GM12878 (cell line): ENCODE results near the gene BICRA. TPM values are rescaled to one million over a fixed set of nuclear protein-coding genes. Genes with fewer than 3 reads are reported as not detected.

Experiments
- ATF7 ChIP-seq: fragments of 450-650 bp; IDR thresholded peaks from 2 replicates; pipeline ENCODE4 v1.6.1; 2016; ENCODE audit warnings: low read depth, mild to moderate bottlenecking
- BCL11A ChIP-seq: IDR thresholded peaks from 2 replicates; pipeline ENCODE4 v1.6.1; 2011; ENCODE audit warnings: low read depth, low read length
- CREB1 ChIP-seq: IDR thresholded peaks from 2 replicates; pipeline ENCODE4 v1.6.1; 2012; ENCODE audit warnings: low read depth, mild to moderate bottlenecking, inconsistent platforms
- EP300 ChIP-seq, 2 experiments: fragments of 150-350 bp in 1 of 2; IDR thresholded peaks; 2 replicates each; pipeline ENCODE4 v1.6.1; 2011 to 2012; ENCODE audit warnings: low read depth in 2 of 2, low read length in 2 of 2, borderline replicate concordance in 1 of 2, improper control_type of control experiment in 1 of 2, inconsistent platforms in 1 of 2; ENCODE audit not compliant: control insufficient read depth in 1 of 2
- ETV6 ChIP-seq, 2 experiments: fragments of 450-650 bp in 1 of 2; IDR thresholded peaks in 1 of 2; conservative IDR thresholded peaks in 1 of 2; 2 replicates each; pipeline ENCODE4 v1.6.1; 2014; ENCODE audit warnings: antibody characterized with exemption in 1 of 2, borderline replicate concordance in 1 of 2, low read depth in 1 of 2, mild to moderate bottlenecking in 1 of 2, moderate library complexity in 1 of 2
- FOS ChIP-seq: IDR thresholded peaks from 3 replicates; pipeline ENCODE4 v1.6.1; 2011; ENCODE audit warnings: borderline replicate concordance; ENCODE audit not compliant: insufficient read length; ENCODE audit errors: extremely low read depth
- FOXK2 ChIP-seq: fragments of 450-650 bp; IDR thresholded peaks from 2 replicates; pipeline ENCODE4 v1.6.1; 2017; ENCODE audit warnings: mild to moderate bottlenecking, moderate library complexity
- GATAD2B ChIP-seq: fragments of 450-650 bp; conservative IDR thresholded peaks from 2 replicates; pipeline ENCODE4 v1.6.1; 2017; ENCODE audit warnings: low read depth, mild to moderate bottlenecking, moderate library complexity
- HCFC1 ChIP-seq: fragments of 150-350 bp; IDR thresholded peaks from 2 replicates; pipeline ENCODE4 v1.6.1; 2014; ENCODE audit warnings: low read length
- NFIC ChIP-seq: IDR thresholded peaks from 2 replicates; pipeline ENCODE4 v1.6.1; 2012; ENCODE audit warnings: low read depth, mild to moderate bottlenecking, inconsistent platforms, low read length, moderate library complexity
- POU2F2 ChIP-seq: IDR thresholded peaks from 3 replicates; pipeline ENCODE4 v1.6.1; 2011; ENCODE audit warnings: low read depth, mild to moderate bottlenecking, low read length, borderline replicate concordance
- SIN3A ChIP-seq: IDR thresholded peaks from 2 replicates; pipeline ENCODE4 v1.6.1; 2012; ENCODE audit warnings: low read depth, low read length, improper control_type of control experiment
- TCF3 ChIP-seq: IDR thresholded peaks from 2 replicates; pipeline ENCODE4 v1.6.1; 2012; ENCODE audit warnings: low read depth, mild to moderate bottlenecking, low read length, borderline replicate concordance; ENCODE audit not compliant: insufficient read depth
- WRNIP1 ChIP-seq: IDR thresholded peaks from 2 replicates; pipeline ENCODE4 v1.6.1; 2011; ENCODE audit warnings: low read depth, low read length, improper control_type of control experiment, borderline replicate concordance
- ZNF24 ChIP-seq: fragments of 450-650 bp; IDR thresholded peaks from 2 replicates; pipeline ENCODE4 v1.6.1; 2017; ENCODE audit warnings: antibody characterized with exemption, mild to moderate bottlenecking
- polyA plus RNA-seq, 11 experiments: library from polyadenylated mRNA; depleted of rRNA in 4 of 11; unstranded in 6 of 11; stranded (reverse) in 5 of 11; fragments of >200 nt; fragmentation: Nextera tagmentation in 4 of 11; fragmentation: Illumina TruSeq in 1 of 11; extraction: Ambion mirVana in 4 of 11; extraction: Trizol in 1 of 11; gene quantifications; 1 replicate in 1 of 11; 2 replicates in 10 of 11; pipeline versions ENCODE4 v1.2.1 to v1.2.3, GENCODE V29; 2011 to 2016; ENCODE audit warnings: inconsistent platforms in 2 of 11, missing spikeins in 2 of 11, low read depth in 1 of 11
- total RNA-seq, 4 experiments: library from RNA; depleted of rRNA in 3 of 4; stranded (reverse); fragments of >200 nt in 3 of 4; fragmentation: Illumina TruSeq in 1 of 4; extraction: Trizol in 1 of 4; gene quantifications; 2 replicates each; pipeline versions ENCODE4 v1.2.1 to v1.2.3, GENCODE V29; 2013 to 2021
- TF ChIP-seq, protein P1 (sequence below): fragments of 450-650 bp; IDR thresholded peaks from 2 replicates; pipeline ENCODE4 v1.6.1; 2018; ENCODE audit warnings: borderline replicate concordance, mild to moderate bottlenecking; ENCODE audit not compliant: partially characterized antibody
- TF ChIP-seq, protein P2 (sequence below): IDR thresholded peaks from 2 replicates; pipeline ENCODE4 v1.6.1; 2011; ENCODE audit warnings: mild to moderate bottlenecking, low read depth, low read length, moderate library complexity; ENCODE audit not compliant: insufficient replicate concordance
- TF ChIP-seq, protein P3 (sequence below): fragments of 450-650 bp; IDR thresholded peaks from 2 replicates; pipeline ENCODE4 v1.6.1; 2018; ENCODE audit warnings: mild to moderate bottlenecking, low read depth, moderate library complexity; ENCODE audit not compliant: partially characterized antibody
- TF ChIP-seq, protein P4 (sequence below): IDR thresholded peaks from 2 replicates; pipeline ENCODE4 v1.6.1; 2011; ENCODE audit warnings: borderline replicate concordance, low read depth, mild to moderate bottlenecking, moderate library complexity, mixed read lengths, low read length; ENCODE audit not compliant: insufficient read depth; ENCODE audit errors: extremely low read length

Gene BICRA
- total and polyA plus RNA-seq, 10 of the 15 experiments (the other 5 are each of a cell fraction or from before 2014, with no cell fraction given), result 0.11 to 15.3 (median 1.3) TPM

DNA sequence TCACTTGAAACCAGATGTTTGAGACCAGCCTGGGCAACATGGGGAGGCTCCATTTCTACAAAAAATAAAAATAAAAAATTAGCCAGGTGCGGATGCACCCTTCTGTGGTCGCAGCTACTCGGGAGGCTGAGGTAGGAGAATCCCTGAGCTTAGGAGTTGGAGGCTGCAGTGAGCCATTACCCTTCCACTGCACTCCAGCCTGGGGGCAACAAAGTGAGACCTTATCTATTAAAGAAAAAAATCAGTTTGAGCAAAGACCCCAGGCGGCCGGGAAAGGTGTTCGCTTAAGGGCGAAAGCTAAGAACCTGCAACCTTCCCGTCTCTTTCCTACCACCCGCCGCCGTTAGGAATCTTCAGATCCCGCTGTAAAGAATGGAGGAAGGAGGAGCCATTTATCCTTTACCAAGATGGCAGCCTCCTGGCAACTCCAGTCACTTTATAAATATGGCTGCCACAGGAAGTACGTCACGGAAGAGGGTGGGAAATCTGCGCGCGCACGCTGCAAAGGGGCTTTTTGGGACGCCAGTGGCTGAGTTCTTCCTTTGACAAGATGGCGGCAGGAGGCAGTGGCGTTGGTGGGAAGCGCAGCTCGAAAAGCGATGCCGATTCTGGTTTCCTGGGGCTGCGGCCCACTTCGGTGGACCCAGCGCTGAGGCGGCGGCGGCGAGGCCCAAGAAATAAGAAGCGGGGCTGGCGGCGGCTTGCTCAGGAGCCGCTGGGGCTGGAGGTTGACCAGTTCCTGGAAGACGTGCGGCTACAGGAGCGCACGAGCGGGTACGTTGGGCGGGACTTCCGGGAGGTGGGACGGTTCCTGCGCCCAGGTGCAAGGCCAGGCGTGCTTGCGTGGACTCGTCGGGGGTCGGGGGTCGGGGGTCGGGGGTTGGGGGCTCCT is 136.3 kb downstream of the BICRA start, which contains the start of gene NOP53 (continued):
- TF ChIP-seq ZNF24 (no peak), HCFC1 (peak; percentile 91), WRNIP1 (no peak), GATAD2B (0 out of 2 replicates have a peak, but pooled peaks have one; percentile 22), EP300 (IDR thresholded peaks at IDR 0.05; ENCODE audit: borderline replicate concordance in 1 of 2, control insufficient read depth in 1 of 2, low read depth in 2 of 2, low read length in 2 of 2) (no peak), NFIC (no peak), FOXK2 (no peak; the same call in 1 of the 2 replicates), ATF7 (peak; percentile 35), SIN3A (peak; percentile 37; the same call in 1 of the 2 replicates), CREB1 (peak; percentile 94), ETV6 (conservative IDR thresholded peaks at IDR 0.05 in 1 of 2, IDR thresholded peaks at IDR 0.05 in 1 of 2; ENCODE audit: borderline replicate concordance in 1 of 2, low read depth in 1 of 2) (peak in 1 of 2 experiments; percentile 26; a peak in 1 of 4 replicates), TCF3 (no peak), BCL11A (no peak), FOS (no peak), POU2F2 (no peak; the same call in 2 of the 3 replicates)
- TF ChIP-seq, protein P1, sequence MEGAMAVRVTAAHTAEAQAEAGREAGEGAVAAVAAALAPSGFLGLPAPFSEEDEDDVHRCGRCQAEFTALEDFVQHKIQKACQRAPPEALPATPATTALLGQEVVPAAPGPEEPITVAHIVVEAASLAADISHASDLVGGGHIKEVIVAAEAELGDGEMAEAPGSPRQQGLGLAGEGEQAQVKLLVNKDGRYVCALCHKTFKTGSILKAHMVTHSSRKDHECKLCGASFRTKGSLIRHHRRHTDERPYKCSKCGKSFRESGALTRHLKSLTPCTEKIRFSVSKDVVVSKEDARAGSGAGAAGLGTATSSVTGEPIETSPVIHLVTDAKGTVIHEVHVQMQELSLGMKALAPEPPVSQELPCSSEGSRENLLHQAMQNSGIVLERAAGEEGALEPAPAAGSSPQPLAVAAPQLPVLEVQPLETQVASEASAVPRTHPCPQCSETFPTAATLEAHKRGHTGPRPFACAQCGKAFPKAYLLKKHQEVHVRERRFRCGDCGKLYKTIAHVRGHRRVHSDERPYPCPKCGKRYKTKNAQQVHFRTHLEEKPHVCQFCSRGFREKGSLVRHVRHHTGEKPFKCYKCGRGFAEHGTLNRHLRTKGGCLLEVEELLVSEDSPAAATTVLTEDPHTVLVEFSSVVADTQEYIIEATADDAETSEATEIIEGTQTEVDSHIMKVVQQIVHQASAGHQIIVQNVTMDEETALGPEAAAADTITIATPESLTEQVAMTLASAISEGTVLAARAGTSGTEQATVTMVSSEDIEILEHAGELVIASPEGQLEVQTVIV, result peak; percentile 75
- TF ChIP-seq, protein P2, sequence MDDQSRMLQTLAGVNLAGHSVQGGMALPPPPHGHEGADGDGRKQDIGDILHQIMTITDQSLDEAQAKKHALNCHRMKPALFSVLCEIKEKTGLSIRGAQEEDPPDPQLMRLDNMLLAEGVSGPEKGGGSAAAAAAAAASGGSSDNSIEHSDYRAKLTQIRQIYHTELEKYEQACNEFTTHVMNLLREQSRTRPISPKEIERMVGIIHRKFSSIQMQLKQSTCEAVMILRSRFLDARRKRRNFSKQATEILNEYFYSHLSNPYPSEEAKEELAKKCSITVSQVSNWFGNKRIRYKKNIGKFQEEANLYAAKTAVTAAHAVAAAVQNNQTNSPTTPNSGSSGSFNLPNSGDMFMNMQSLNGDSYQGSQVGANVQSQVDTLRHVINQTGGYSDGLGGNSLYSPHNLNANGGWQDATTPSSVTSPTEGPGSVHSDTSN, result peak; percentile 18
- TF ChIP-seq, protein P3, sequence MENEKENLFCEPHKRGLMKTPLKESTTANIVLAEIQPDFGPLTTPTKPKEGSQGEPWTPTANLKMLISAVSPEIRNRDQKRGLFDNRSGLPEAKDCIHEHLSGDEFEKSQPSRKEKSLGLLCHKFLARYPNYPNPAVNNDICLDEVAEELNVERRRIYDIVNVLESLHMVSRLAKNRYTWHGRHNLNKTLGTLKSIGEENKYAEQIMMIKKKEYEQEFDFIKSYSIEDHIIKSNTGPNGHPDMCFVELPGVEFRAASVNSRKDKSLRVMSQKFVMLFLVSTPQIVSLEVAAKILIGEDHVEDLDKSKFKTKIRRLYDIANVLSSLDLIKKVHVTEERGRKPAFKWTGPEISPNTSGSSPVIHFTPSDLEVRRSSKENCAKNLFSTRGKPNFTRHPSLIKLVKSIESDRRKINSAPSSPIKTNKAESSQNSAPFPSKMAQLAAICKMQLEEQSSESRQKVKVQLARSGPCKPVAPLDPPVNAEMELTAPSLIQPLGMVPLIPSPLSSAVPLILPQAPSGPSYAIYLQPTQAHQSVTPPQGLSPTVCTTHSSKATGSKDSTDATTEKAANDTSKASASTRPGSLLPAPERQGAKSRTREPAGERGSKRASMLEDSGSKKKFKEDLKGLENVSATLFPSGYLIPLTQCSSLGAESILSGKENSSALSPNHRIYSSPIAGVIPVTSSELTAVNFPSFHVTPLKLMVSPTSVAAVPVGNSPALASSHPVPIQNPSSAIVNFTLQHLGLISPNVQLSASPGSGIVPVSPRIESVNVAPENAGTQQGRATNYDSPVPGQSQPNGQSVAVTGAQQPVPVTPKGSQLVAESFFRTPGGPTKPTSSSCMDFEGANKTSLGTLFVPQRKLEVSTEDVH, result peak; percentile 39
- TF ChIP-seq, protein P4, sequence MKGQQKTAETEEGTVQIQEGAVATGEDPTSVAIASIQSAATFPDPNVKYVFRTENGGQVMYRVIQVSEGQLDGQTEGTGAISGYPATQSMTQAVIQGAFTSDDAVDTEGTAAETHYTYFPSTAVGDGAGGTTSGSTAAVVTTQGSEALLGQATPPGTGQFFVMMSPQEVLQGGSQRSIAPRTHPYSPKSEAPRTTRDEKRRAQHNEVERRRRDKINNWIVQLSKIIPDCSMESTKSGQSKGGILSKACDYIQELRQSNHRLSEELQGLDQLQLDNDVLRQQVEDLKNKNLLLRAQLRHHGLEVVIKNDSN, result no peak
